ENCODE data around the gene CDHR2.

CDHR2 gene

DNA sequence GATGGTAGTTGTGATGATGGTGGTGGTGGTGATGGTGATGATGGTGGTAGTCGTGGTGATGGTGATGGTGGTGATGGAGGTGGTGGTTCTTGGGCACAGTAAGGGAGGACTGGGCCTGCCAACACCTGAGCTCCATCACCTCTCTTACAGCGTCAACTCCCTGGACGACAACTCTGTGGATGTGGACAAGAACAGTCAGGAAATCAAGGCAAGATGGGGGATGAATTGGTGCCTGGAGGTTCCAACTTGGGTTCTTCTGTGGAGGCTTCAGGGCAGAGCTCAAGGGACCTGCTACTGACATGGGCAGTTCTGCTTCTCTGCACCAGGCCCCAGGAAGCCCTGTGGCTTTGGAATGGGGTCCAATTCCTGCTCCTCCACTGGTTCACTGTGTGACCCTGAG is 43.4 kb downstream of the CDHR2 start:
- peaks cover 40% of the 10 kb centered on the region for H3K36me3 ChIP-seq
- no peaks in the 10 kb centered on the region for H3K27me3 ChIP-seq (ENCODE audit: insufficient read depth, low read depth, severe bottlenecking)
- no peak overlapping the region for H3K4me3 ChIP-seq (ENCODE audit: low read depth, low read length)
- peaks cover 12% of the 10 kb centered on the region for H3K9me3 ChIP-seq (ENCODE audit: severe bottlenecking)
- TF ChIP-seq, protein P1, sequence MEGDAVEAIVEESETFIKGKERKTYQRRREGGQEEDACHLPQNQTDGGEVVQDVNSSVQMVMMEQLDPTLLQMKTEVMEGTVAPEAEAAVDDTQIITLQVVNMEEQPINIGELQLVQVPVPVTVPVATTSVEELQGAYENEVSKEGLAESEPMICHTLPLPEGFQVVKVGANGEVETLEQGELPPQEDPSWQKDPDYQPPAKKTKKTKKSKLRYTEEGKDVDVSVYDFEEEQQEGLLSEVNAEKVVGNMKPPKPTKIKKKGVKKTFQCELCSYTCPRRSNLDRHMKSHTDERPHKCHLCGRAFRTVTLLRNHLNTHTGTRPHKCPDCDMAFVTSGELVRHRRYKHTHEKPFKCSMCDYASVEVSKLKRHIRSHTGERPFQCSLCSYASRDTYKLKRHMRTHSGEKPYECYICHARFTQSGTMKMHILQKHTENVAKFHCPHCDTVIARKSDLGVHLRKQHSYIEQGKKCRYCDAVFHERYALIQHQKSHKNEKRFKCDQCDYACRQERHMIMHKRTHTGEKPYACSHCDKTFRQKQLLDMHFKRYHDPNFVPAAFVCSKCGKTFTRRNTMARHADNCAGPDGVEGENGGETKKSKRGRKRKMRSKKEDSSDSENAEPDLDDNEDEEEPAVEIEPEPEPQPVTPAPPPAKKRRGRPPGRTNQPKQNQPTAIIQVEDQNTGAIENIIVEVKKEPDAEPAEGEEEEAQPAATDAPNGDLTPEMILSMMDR (IDR thresholded peaks at IDR 0.05; ENCODE audit: low read depth, low read length): no peak
- H3K27ac ChIP-seq: no peak overlapping the region
- no peak for DNase-seq

DNA sequence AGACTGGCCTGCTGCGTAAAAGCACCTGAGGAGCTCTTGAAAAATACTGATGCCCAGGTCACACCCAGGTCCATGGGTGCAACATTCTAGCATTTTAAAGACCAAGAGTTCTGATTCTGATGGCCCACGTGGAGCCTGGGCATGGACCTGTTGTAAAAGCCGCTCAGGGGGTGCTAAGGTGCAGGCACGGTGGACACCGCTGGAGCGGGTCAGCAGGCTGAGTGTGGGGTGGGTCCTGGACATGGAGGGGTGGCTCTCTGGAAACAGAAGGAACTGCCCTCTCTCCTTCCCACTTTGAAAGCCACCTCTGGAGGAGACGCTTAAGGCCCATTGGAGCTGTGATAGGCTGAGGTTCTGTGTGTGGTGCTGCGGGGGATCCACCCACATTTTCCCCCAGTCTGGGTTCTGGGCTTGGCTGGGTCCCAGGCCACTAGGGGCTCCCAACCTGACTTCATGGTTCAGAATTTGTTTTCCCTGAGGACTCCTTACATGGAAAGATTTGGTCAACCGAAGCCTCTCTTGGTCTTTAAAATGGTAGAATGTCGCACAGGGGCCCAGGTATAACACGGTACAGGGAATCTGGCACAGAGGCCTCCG is 44.2 kb downstream of the CDHR2 start:
- Histone ChIP-seq H3K27ac (no peak overlapping the region), H3K27me3 (ENCODE audit: insufficient read depth, low read depth, severe bottlenecking) (no peaks in the 10 kb centered on the region), H3K36me3 (peaks cover 48% of the 10 kb centered on the region), H3K9me3 (ENCODE audit: severe bottlenecking) (peaks cover 12% of the 10 kb centered on the region), H3K4me3 (ENCODE audit: low read depth, low read length) (no peak overlapping the region)
- TF ChIP-seq, protein P1 (IDR thresholded peaks at IDR 0.05; ENCODE audit: low read depth, low read length): peak; percentile 32; the same call in 1 of the 2 replicates
- no peak for DNase-seq

DNA sequence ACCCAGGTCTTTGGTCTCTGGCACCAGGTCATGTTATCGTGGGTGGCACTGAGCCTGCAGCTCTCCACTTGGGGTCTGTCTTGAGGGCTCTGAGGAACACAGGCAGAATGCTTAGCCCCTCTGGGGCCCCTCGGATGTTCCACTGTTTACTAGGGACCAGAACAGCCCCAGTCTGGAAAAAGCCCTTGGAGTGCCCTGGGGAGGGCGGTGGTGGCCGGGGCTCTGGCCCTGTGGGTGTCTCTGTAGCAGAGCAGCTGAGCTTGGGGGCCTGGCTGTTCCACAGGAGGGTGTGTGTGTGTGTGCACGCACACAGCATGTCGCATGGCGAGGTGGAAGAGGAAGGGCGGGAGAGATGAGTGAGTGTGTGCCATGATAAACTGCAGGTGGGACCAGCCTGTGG is 45.4 kb downstream of the CDHR2 start:
- TF ChIP-seq, protein P1 (IDR thresholded peaks at IDR 0.05; ENCODE audit: low read depth, low read length): no peak
- peaks cover 60% of the 10 kb centered on the region for H3K36me3 ChIP-seq
- no peaks in the 10 kb centered on the region for H3K27me3 ChIP-seq (ENCODE audit: insufficient read depth, low read depth, severe bottlenecking)
- H3K9me3 ChIP-seq (ENCODE audit: severe bottlenecking): peaks cover 12% of the 10 kb centered on the region
- DNase-seq: no peak
- no peak overlapping the region for H3K27ac ChIP-seq
- H3K4me3 ChIP-seq (ENCODE audit: low read depth, low read length): no peak overlapping the region

DNA sequence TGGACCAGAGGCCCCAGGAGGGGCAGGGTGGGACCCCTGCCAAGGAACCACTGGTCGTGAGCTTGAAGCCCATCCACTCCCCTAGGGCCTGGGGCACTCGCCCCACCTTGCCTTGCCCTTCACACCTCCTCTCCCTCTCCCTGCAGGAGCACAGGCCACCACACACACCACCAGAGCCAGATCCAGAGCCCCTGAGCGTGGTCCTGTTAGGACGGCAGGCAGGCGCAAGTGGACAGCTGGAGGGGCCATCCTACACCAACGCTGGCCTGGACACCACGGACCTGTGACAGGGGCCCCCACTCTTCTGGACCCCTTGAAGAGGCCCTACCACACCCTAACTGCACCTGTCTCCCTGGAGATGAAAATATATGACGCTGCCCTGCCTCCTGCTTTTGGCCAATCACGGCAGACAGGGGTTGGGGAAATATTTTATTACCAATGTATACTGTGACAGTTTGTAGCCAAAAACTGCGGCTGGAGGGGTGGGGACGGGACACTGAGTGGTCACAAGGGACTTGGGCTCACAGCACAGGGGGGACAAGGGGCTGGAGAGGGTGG is 46.3 kb downstream of the CDHR2 start:
- TF ChIP-seq, protein P1 (IDR thresholded peaks at IDR 0.05; ENCODE audit: low read depth, low read length): no peak
- Histone ChIP-seq H3K27me3 (ENCODE audit: insufficient read depth, low read depth, severe bottlenecking) (no peaks in the 10 kb centered on the region), H3K27ac (no peak overlapping the region), H3K4me3 (ENCODE audit: low read depth, low read length) (no peak overlapping the region), H3K36me3 (peaks cover 68% of the 10 kb centered on the region), H3K9me3 (ENCODE audit: severe bottlenecking) (peaks cover 12% of the 10 kb centered on the region)
- no peak for DNase-seq

DNA sequence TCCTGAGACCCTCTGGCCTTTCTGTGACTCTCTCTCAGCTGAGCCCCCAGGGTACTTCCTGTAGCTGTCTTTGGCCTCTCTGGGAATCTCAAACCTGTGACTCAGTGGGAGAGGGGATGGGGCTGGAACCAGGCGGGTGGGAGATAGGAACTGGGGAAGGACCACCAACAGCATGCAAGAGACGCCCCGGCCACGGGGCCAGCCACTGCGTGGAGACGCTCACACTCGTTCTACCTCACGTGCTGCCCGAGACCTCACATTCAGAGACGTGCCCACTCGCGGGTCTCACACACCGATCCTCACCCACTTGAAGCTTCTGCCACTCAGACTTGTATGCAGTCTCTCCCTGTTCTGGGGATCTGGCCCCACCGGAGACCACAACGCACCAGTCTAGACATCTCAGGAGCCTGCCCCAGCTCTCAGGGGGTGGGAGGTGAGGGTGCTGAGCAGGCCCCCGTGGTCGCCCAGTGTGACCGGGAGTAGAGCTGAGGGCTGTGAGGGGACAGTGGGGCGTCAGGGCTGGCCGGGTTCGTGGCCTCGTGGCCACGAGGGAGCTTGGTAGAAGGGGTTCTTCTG is 47.0 kb downstream of the CDHR2 start:
- Histone ChIP-seq H3K9me3 (ENCODE audit: severe bottlenecking) (peaks cover 5% of the 10 kb centered on the region), H3K27ac (no peak overlapping the region), H3K36me3 (peaks cover 66% of the 10 kb centered on the region), H3K4me3 (ENCODE audit: low read depth, low read length) (no peak overlapping the region), H3K27me3 (ENCODE audit: insufficient read depth, low read depth, severe bottlenecking) (no peaks in the 10 kb centered on the region)
- DNase-seq: no peak
- TF ChIP-seq, protein P1 (IDR thresholded peaks at IDR 0.05; ENCODE audit: low read depth, low read length): no peak

Measured in WERI-Rb-1 (cell line).